Stimulated activated CD8-positive, alpha-beta memory T cell treated with anti-CD3 and anti-CD28 coated beads, Interleukin-12 subunit alpha, Interleukin-12 subunit beta, amount 100 ng/mL, for 24 hours (primary cell): ENCODE results near the gene HOXD11.

ENCODE experiments used
- DNase-seq: peaks from one replicate; pipeline ENCODE4 v3.0.0-alpha.2; 2020; ENCODE audit errors: extremely low read depth

The HOXD11 gene

GRCh38 chr2:176120364-176121189 lies 13.5 kb downstream of the HOXD11 start:
- DNase-seq, result no peak

DNA sequence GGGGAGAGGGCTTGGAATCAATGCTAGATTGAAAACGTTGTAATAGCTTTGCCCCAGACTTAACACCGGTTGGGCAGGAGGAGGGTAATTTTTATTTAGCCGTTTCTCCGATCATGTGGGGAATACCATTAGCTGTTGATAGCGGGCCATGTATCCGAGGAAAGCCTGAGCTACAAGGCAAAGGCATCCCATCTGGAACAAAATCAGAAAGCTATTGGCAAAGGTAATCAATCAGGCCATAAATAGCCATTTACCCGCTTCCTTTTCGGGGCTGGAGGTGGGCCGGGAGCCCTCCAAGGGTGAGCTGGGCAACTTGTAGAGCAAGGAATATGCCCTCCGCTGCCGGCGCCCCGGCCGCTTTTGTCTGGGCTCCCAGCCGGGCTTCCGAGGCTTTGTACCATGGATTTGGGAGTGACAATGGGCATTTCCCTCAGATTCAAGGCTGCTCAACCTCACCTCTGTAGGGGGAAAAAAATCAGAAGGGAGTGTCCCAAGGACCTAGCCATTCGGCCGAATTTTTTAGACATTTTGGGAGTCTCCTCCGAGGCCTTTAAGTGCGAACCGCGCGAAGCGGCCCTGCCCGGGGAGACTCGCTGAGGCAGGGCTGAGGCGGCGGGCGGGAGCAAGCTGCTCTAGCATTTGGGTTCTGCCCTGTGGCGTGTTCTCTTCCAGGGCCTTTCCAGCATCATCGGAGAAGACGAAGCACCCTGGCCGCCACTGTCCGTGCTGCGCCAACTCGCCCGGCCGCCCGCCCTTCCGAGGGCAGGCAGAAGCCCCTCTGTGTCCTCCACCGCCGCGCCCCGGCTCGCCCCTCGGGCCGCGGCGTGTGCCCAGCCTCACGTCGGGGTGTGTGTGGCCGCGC lies 14.3 kb downstream of the HOXD11 start:
- DNase-seq, result no peak

- no peak for DNase-seq
These were observed 15.1 kb downstream of the HOXD11 start for GRCh38 chr2:176122052-176122682.

DNA sequence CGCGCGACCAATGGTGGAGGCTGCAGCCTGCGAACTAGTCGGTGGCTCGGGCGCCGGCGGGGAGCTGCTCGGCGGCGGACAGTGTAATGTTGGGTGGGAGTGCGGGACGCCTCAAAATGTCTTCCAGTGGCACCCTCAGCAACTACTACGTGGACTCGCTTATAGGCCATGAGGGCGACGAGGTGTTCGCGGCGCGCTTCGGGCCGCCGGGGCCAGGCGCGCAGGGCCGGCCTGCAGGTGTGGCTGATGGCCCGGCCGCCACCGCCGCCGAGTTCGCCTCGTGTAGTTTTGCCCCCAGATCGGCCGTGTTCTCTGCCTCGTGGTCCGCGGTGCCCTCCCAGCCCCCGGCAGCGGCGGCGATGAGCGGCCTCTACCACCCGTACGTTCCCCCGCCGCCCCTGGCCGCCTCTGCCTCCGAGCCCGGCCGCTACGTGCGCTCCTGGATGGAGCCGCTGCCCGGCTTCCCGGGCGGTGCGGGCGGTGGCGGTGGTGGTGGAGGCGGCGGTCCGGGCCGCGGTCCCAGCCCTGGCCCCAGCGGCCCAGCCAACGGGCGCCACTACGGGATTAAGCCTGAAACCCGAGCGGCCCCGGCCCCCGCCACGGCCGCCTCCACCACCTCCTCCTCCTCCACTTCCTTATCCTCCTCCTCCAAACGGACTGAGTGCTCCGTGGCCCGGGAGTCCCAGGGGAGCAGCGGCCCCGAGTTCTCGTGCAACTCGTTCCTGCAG lies 15.8 kb downstream of the HOXD11 start, which contains the start of gene HOXD9:
Gene HOXD9, plus strand, starts transcription at position 37 of the 728 bp plus-strand sequence. Its CDS starts 50 bp downstream, at position 87.
- no peak for DNase-seq

DNA sequence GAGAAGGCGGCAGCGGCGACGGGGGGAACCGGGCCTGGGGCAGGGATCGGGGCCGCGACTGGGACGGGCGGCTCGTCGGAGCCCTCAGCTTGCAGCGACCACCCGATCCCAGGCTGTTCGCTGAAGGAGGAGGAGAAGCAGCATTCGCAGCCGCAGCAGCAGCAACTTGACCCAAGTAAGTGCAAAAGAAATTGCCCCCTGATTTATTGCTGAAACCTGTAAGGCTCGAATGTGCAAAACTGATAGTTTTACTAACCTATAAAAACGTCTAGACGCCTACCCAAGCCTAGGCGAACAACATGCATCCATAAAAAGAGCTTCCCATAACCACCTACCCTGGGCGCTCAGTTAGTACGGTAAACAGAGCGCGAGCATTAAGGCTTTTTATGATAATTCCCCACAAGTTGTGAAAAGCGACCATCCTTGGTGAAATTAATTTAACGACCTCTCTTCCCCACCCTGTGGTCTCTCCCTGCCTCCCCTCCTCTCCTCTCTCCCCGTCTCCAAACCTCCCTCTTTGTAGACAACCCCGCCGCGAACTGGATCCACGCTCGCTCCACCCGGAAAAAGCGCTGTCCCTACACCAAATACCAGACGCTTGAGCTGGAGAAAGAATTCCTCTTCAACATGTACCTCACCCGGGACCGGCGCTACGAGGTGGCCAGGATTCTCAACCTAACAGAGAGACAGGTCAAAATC lies 16.5 kb downstream of the HOXD11 start:
- no peak for DNase-seq

DNA sequence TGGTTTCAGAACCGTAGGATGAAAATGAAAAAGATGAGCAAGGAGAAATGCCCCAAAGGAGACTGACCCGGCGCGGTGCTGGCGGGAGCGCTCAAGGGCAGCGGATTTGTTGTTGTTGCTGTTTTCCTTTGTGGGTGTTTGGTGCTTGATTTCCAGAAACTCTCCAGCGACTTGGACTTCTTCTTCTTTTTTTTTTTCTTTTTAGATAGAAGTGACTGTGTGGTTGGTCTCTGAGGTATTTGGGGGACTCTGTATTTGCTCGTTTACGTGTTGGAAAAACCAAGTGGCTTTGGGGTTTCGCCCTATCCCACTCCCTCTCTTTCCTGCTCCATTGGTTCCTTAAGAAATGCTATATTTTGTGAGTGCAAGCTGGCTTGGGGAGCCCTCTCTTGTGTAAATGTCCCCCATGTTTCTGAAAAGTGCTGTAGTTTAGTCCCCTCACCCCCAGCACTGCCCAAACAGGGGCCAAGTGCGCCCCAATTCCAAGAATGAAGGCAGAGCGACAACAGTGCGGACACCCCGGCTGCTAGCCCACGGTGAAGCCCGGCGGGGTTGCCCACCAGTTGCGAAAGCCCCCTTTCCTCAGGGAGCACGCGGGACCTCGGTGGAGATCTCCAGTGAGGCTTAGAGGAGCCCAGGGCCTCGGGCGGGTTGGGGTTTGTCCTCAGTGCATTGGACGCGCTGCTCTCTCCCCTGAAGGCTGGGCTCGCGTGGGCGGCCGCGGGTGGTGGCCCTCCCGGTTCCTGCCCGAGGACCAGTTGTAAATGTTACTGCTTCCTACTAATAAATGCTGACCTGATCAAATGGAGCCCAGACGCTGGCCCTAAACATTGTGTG lies 17.2 kb downstream of the HOXD11 start:
- DNase-seq, result no peak

DNA sequence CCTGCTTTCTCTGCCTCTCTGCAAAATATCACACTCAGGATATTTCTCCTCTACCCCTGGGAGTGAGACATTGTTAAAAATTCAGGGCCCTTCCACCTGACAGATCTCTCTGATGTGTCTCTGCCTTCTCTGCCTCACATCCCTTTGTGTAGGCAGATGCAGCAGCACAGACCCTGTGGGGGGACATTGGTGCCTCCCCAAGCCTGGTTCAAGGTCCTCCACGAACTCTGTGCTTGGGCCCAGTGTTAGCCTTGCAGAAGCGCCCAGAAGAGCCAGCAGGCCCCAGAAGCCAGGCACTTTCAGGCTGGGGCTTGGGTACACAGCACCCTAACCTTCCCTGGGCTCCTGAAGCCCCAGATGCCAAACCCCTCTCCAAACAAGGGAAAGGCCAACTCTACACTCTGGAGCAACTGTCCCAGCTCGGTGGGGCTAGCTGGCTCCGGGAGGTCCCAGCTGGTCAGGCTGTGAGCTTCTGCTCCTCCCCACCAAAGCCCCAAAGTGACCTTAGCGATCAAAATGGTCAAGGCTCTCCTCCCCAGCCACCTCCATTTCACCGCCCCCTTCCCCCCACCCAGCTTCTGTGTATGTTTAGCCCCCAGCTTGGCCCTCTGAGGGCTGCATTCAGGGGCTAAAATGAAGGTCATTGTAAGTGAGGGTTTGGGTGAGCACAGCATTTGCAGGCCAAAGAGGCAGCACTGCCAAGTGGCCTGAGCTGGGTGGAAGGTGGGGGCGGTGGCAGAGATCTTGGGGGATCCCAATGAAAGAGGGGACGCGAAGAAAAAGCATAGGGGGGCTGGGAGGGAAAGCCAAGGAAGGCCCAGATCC lies 18.1 kb downstream of the HOXD11 start:
- DNase-seq, result no peak

- DNase-seq, result no peak
These were observed 18.6 kb downstream of the HOXD11 start for GRCh38 chr2:176125772-176126054.

GRCh38 chr2:176126929-176127773 lies 20.1 kb downstream of the HOXD11 start:
- DNase-seq, result no peak

GRCh38 chr2:176127774-176128072 lies 20.6 kb downstream of the HOXD11 start:
- no peak for DNase-seq

- no peak for DNase-seq
These were observed 21.3 kb downstream of the HOXD11 start for GRCh38 chr2:176128172-176128981.

- DNase-seq, result no peak
These were observed 22.1 kb downstream of the HOXD11 start, which contains the start of gene HOXD8 for GRCh38 chr2:176128982-176129796. HOXD8 (plus strand) TSS chr2:176129705; CDS start chr2:176130367, 662 bp downstream.

DNA sequence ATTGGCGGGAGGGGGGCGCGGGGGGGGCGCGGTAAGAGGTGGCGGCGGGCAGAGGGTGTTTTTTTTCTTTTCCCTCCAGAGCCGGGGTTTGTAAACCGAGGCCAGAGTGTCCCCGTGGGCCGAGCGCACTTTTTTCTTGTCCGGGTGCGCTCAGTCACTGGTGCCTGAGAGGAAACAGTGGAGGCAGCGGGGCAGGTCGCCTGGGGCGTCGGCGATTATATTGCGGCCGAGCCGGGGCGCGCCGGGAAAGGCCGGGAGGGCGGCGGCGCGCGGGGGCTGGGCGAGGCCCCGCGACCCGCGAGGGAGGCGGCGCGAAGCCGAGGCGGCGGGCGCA lies 22.7 kb downstream of the HOXD11 start:
- DNase-seq, result no peak

DNA sequence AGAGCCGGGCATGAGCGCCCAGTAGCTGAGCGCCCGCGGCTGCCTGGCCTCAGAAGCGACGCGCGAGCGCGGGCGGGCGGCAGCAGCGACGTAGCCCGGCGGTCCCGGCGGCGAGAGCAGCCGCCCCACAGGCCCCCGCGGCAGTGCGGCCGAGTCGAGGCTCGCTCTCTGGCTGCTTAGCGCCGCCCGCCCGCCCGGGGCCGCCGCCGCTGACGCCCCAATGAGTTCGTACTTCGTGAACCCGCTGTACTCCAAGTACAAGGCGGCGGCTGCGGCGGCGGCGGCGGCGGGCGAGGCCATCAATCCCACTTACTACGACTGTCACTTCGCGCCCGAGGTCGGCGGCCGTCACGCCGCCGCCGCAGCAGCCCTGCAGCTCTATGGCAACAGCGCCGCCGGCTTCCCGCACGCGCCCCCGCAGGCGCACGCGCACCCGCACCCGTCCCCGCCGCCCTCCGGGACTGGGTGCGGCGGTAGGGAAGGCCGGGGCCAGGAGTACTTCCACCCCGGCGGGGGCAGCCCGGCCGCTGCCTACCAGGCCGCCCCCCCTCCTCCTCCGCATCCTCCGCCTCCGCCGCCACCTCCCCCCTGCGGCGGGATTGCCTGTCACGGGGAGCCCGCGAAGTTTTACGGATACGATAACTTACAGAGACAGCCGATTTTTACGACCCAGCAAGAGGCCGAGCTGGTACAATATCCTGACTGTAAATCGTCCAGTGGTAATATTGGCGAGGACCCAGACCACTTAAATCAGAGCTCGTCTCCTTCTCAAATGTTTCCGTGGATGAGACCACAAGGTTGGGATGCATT lies 23.3 kb downstream of the HOXD11 start:
- no peak for DNase-seq

GRCh38 chr2:176130957-176131847 lies 24.1 kb downstream of the HOXD11 start:
- DNase-seq, result no peak
